Panc1 (cell line): Measurements from ENCODE around the gene MYH7B.

Experiments
- CTCF ChIP-seq: fragments of 450-650 bp; IDR thresholded peaks from 2 replicates; pipeline ENCODE4 v1.5.1; 2017; ENCODE audit warnings: mild to moderate bottlenecking
- TCF7L2 ChIP-seq: IDR thresholded peaks from 2 replicates; pipeline ENCODE4 v1.6.1; 2011; ENCODE audit warnings: mild to moderate bottlenecking, low read depth, low read length, inconsistent platforms

GRCh38 chr20:34968042-34968775, 12.5 kb downstream of the MYH7B start:
- TF ChIP-seq CTCF (no peak), TCF7L2 (no peak)
